GM18861 (cell line): ENCODE data around the gene MSH2.

Source experiments
- ATAC-seq: cut with Tn5 transposase; IDR thresholded peaks from one replicate; pipeline ENCODE4 v1.9.1; 2021; ENCODE audit not compliant: unreplicated experiment

MSH2 gene

DNA sequence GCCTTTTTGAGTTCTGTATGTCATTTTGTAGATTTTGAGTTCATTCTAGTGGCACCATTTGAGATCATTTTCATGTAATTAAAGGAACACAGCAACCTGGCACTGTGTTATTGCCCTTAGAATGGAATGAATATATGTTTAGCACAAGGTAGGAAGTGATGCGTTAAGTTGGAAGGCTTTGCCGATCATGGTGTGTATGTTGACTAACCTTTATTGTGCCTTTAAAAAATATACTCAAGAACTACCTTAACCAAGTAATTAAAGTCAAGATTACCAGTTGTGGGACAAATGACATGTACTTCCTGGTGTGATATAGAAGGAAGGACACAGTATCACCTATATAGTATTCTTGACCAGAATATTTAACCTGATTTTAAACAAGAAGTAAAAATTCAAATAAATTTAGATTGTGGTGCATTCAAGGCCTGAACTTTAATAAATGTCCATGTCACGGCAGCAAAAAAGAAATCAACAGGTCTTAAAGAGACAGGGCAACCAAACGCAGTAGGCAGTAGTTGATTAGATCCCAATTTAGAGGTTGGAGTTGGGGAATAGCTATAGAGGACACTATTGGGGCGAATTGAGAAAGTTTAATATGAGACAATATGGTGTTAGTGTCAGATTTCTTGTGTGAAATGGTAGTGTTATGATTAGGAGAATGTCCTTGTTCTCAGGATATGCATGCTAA lies 68.6 kb downstream of the MSH2 start:
- ATAC-seq = no peak

GRCh38 chr2:47479863-47480262 lies 76.9 kb downstream of the MSH2 start:
- no peak for ATAC-seq

GRCh38 chr2:47483191-47483590 lies 80.2 kb downstream of the MSH2 start:
- ATAC-seq = no peak

DNA sequence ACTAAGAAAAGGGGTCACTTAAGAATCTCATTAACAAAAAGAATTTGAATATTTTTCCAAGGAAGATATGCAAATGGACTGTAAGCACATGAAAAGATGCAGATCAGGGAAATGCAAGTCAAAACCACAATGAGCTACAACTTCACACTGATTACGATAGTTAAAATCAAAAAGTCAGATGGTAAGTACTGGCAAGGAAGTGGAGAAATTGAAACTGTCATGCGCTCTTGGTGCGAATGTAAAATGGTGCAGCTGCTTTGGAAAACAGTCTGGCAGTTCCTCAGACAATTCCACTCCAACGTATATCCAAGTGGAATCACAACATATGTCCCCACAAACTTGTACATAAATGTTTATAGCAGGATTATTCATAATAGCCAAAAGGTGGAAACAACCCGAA lies 81.4 kb downstream of the MSH2 start:
- ATAC-seq = no peak

GRCh38 chr2:47485177-47485576 lies 82.2 kb downstream of the MSH2 start:
- no peak for ATAC-seq

DNA sequence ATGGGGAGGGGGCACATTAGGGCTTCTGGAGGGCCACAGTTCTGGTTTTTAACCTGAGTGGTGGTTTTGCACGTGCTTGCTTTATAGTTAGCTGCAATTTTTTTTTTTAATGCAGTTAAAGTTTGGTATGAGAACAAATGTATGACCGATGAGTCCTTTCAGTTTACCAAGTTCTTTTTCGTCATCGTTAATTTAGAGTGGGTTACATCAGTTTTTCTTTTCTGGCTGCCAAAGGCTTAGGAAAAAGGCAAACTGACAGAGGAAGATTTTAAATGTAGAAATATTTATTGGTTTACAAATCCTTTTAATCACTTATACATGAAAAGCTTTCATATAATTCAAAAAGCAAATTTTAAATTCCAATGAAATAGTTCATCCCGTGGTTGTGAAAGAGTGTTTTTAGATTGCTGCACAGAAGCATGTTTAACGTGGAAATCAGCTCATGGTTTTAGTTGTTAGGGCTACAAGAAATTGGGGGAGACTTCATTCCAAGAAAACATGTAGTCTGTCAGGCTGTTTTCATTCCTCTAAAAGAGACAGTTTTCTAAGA lies 82.9 kb downstream of the MSH2 start:
- no peak for ATAC-seq

GRCh38 chr2:47486841-47487497 lies 84.0 kb downstream of the MSH2 start:
- peak; percentile 65 for ATAC-seq

- ATAC-seq = no peak
Measured at GRCh38 chr2:47487498-47487875, 84.5 kb downstream of the MSH2 start.

GRCh38 chr2:47488870-47489584 lies 86.1 kb downstream of the MSH2 start:
- ATAC-seq = no peak

DNA sequence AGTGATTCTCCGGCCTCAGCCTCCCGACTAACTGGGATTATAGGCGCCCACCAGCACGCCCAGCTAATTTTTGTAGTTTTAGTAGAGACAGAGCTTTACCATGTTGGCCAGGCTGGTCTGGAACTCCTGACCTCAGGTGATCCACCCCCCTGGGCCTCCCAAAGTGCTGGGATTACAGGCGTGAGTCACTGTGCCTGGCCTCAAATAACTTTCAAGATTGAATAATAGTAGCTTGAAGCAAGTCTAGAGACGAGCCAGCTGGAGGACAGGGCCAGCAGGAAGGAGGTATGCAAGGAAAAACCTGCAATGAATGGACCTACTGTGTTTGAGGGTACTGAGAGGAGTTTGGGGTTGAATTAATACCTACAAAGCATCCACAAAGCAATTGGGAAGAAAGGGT lies 87.5 kb downstream of the MSH2 start:
- no peak for ATAC-seq

DNA sequence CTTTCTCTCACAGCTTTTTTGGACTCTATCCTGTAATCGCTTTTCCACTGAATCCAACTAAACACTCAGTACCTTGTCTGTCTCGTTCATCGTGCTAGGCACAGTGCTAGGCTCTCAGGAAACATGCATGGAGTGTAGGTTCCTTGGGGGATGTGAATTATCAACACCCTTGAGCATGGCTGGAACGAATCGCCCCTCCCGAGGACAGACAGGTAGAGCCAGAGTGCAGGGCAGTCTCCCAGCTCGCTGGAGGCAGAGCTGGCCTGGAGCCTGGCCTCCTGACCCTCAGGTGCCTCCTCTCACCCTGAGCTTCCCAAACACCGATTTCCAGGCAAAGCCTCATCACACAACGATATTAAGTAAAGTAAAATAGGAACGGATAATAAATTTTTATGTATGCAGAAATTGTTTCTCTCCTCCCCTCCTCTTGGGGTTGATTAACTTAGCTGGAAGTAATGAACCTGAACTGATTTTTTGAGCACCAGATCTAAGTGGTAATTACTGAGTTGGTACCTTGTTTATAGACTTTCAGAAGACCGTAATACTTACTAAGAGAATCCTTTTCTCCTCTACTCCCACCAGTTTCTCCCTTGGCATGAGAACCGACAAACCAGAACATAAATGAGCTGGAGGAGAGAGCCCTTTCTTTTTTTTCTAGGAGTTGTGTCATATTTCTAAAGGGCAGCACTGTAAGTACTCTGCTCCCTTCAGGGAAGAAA lies 90.5 kb downstream of the MSH2 start:
- ATAC-seq = no peak

GRCh38 chr2:47494267-47495130 lies 91.5 kb downstream of the MSH2 start:
- ATAC-seq = no peak

DNA sequence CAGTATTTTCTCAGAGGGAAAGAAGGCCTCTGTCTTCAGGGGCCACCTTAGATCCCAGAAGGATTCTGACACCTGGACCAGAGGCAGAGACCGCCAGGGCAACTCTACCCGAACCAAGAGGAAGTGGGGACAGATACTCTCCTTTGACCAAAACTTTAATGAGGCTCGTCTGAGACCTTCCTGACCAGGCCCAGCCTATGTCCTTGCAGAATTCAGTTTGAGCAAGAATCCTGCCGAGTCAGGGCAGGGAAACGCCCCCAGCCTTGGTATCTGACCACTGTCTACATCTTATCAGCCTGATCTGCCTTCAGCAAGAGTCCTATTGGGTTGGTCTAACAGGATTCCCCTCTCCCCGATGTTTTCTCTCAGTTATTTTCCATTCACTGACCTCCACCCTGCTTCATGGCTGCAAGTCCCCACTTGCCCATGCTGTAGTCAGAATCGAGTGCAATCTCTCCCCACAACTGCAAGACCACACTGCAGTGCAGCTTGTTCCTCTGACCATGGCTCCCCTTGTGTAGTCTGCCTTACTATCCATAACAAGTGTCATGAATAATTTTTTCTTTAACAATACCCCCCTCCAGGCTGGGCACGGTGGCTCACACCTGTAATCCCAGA lies 95.0 kb downstream of the MSH2 start:
- no peak for ATAC-seq

DNA sequence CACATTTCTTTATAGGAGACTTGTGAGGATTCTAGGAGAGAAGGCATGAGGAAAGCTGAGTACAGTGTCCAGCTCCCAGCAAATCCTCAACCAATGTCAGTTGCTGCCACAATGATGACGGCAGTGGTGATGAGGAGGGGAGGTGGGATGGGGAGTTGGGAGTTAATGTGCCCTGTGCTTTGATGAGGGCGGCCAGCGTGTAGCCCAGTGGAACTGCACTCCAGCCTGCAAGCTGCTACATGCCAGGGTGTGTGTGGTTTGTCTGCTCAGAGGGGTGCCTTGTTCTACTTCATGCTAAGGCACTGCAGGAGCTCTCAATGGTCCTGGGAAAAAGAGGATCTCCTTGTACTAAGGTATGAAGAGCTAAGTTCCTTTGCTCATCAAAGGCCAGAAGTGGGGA lies 96.1 kb downstream of the MSH2 start:
- ATAC-seq = no peak

DNA sequence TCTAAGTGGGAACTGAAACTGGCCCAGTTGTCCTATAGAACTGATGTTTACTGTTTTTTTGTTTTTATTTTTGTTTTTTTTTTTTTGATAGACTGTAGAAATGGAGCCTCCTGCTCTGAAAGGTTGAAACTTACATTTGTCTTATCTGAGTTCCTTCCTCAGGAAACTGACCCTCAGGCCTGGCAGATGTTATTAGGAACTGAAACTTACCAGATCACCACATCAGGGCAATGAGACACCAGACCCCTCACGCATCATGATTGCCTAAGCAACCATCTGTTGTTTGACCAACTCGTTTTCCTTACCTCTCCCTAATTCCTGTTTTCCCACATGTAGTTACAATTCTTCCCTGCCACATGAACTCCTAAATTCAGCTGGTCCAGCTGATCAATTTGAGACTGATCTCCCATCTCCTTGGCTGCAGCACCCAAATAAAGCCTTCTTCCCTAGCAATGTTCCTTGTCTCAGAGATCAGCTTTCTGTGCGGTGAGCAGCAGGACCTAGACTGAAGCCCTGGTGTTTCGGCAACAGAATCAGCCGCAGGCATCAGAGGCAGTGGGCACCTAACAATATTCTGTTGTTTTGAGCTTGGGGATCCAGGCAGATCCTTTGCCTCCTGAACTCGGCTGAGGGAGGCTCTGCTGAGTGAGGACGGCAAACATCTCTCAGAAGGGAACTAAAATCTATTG lies 96.8 kb downstream of the MSH2 start:
- no peak for ATAC-seq

DNA sequence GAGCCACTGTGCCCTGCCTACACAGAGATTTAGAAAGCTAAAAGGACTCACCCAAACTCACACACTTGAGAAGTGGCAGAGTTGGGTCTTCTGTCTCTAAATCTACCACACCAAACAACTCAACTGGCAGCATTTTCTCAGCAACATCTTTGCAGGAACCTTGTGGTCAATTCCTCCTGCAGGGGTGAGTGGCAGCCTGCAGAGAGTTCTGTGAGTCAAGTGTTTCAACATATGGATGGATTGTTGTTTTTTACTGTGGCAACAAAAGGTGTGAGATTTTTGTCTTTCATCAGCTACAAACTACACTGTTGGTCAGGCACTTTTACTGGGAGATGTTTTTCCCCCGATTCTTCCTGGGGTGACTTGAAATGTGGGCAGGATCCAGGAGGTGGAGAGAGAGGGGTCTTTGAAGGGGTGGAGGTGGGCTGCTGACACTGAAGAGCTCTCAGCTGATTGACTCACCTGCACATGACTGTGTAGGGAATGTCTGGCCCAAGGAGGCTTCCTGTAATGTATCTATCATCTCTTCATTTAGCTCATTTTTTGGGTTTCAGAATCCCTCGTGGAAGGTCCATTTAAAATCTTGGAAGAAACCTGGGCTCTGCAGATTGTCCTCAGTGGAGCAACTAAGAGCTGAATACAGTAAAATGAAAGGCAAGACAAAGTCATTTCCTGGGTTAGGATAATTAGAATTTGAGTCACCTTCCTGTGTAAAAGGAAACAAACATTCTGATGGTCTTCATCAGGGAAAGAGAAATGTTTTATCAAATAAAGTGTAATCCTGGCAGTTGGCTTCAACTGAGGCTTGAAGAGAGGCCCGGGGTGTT lies 98.6 kb downstream of the MSH2 start:
- no peak for ATAC-seq

DNA sequence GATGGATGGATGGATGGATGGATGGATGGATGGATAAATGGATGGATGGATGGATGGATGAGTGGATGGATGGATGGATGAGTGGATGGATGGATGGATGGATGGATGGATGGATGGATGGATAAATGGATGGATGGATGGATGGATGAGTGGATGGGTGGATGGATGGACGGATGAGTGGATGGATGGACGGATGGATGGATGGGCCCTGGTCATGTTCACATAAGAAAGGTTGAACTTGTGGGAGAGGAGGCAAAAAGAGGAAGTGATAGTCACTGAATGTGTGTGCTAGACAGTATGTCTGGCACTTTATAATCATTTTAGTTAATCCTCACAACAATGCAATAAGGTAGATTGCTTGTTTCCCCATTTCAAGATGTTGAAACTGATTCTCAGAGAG lies 99.5 kb downstream of the MSH2 start:
- ATAC-seq = peak; percentile 83

DNA sequence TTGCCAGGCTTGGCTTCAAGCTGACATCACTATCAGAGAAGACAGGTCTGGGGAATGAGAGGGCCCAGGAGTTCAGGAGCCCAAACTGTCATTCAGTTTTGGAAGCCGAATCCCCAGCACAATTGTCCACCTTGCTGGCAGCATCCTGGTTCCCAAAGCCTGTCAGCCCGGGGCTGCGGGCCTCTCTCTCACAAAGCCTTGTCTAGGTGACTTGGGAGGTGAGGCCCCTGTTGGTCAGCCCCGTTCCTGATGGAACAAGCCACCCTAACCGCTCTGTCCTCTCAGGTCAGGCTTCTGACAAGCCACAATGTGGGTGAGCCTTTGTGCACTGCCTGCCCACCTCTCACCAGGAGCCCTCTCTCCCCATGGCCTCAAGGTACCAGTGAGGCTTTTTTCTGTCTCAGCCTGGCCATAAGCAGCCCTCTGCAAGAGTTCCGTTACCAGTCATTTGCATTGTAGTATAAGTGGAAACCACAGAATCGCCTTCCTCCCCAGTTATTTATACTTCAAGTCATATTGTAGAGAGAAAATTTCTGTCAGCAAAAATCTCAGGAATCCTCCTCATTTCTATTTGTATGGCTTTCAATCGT lies 100.6 kb downstream of the MSH2 start:
- ATAC-seq = peak; percentile 74
